D341Med (cell line): ENCODE data around the gene NADK.
A peak's percentile ranks its signal among the peaks of the same experiment; 100 is the strongest.

Experiments
- DNase-seq: peaks from one replicate; pipeline ENCODE4 v3.0.0; 2012; ENCODE audit warnings: low spot score

The NADK gene

GRCh38 chr1:1777950-1778662 is at the start of gene NADK:
Gene NADK (minus strand): TSS chr1:1778470. CDS start chr1:1765406, 13,064 bp downstream.
- DNase-seq, result peak; percentile 97

- DNase-seq, result no peak
Measured at GRCh38 chr1:1827089-1827848, 49.0 kb upstream of the NADK start.

GRCh38 chr1:1826356-1827088 is 48.3 kb upstream of the NADK start:
- no peak for DNase-seq

GRCh38 chr1:1825217-1825616 is 46.9 kb upstream of the NADK start:
- no peak for DNase-seq

GRCh38 chr1:1819762-1820161 is 41.5 kb upstream of the NADK start:
- DNase-seq, result no peak

DNA sequence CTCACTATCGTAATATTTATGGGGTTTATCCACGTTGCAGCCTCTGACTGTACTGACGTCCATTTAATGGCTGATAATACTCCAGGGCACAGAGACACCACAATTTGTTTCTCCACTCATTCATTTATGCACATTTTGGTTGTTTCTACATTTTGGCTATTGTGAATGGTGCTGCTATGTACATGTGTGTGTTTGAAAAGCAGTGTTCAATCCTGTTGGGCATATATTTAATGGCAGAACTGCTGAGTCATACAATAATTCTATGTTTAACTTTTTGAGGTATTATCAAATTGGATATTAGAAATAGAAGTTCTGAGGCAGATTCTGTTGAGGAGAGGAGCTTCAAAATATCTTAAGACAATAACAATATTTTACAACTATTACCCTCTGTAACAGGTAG is 39.0 kb upstream of the NADK start:
- no peak for DNase-seq

DNA sequence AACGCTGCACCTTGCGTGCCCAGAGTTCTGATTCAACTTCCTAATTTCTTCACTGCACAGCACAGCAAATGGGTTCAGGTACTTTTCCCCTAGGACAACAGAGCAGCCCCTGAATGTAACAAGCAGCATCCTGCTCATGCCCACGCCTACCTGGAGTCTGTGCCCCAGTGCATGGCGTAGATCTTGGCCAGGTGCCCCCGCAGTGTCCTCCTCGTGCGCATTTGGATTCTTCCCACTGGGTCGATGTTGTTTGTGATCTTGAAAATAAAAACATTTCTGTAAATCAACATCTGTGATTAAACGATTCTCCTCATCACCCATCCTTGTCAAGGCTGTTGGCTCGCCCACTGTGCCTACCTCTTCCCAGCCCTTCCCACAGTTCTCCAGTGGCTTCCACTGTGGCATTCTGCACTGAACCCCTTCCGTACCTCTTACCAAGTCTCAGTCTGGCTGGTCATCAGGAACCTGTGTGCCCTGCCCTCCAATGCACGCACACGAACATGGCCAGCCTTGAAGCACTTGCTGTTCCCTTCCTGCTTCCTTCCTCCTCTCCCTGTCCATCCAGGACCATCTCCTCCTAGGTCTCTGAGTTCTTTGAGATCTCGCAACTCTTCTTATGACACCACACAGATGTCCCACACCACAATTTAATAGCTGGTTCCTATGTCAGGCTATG is 37.5 kb upstream of the NADK start:
- no peak for DNase-seq

DNA sequence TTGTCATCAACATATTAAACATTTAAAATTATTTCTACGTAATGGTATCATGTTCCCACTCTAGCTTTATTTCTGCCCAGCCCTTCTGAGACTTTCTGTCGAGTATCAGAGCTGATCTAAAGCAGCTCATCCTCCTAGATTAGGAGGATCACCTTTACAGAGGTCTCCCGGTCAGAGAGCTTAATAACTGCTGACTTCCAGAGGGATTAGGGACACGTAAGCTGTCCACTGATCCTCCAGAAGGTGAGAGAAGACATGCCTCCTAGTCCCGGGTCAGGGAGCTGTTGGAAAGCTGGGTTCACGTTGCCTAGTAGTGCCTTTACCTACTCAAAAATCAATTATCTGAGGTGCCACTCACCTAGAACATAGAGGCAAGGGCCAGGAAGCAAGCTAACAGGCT is 31.2 kb upstream of the NADK start:
- no peak for DNase-seq

GRCh38 chr1:1808206-1808605 is 29.9 kb upstream of the NADK start:
- no peak for DNase-seq

GRCh38 chr1:1806890-1807289 is 28.6 kb upstream of the NADK start:
- no peak for DNase-seq

DNA sequence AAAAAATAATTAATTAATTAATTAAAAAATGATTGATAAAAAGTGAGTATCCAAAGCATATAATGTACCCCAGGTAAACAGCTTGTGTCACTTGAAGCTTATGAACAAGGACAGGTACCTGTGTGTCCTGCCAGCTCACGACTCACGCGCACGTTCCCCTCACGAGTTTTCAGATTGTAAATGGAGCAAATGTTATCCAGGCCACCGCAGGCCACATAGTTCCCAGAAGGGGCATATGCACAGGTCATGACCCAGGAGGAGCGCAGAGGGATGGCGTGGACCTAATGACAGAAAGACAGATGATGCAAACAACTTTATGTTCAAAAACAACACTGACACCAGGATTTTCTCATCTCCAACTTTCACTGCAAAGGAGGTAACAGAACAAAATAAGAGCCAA is 26.0 kb upstream of the NADK start:
- no peak for DNase-seq

DNA sequence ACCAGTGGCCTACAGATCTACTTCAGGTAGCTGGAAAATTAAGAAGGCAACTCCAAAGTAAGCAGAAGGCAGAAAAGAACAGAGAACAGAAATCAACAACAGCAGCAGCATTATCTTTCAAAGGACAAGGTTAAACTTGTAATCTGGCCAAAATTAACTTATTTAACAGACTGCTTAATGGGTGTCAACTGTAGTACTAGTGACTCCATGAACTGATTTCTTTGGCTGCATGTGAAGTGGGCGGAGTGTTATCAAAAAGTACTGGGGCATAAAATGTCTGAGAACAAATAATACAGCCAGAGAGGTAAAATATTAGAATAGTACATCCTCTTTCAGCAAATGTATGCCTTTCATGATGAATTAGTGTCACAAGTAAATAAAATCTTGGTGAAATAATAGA is 24.6 kb upstream of the NADK start:
- no peak for DNase-seq

GRCh38 chr1:1799716-1800115 is 21.4 kb upstream of the NADK start:
- DNase-seq, result no peak

- no peak for DNase-seq
Measured at GRCh38 chr1:1797731-1798341, 19.6 kb upstream of the NADK start.

DNA sequence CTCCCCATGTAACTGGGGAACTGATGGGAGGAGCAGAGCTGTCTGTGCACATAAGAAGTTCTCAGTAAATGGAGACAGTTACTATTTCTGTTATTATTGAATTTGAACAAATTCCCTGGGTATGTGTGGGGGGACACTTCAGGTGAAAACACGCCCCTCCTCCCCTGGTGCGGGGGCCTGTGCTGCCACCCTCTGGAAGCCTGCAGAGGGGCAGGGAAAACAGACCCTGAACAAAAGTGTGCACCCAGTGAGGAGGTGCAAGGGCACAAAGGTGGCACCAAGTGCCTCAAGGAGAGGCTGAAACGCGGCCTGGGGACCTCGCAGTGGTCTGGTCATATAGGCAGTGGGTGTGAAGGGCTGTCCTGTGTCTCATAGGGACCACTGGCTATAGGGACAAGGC is 18.2 kb upstream of the NADK start:
- DNase-seq, result no peak

- no peak for DNase-seq
Measured at GRCh38 chr1:1794999-1795398, 16.7 kb upstream of the NADK start.

GRCh38 chr1:1793481-1794244 is 15.4 kb upstream of the NADK start:
- no peak for DNase-seq

DNA sequence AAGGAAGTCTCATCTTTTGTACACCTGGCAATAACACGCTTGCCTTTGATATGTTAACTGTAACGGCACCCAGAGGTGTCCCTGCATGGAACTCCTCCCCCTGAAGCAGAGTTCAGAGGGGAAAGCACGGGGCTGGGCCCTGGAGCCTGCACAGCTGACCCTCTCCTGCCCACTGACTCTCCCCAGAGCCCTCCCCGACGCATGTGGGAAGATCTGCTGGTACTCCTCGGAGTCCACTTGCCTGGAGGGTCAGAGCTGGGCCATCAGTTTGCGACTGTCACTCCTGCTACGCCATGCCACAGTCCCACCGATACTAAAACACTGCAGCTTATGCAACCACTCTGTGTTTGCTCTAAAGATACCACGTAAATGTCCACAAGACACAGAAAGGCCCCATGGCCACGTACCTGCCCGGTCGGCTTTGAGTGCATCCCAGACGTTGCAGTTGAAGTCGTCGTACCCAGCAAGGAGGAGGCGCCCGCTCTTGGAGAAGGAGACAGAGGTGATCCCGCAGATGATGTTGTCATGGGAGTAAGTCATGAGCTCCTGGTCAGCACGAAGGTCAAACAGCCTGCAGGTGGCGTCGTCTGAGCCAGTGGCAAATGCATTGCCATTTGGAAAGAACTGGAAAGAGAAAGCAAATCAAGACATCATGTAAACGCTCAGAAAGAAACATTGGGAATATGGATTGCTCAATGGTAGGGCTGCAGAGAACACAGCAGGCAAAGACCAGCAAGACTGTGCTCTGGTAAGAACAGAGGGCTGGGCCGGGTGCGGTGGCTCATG is 10.6 kb upstream of the NADK start:
- peak; percentile 59 for DNase-seq

GRCh38 chr1:1788136-1788535 is 9.9 kb upstream of the NADK start:
- DNase-seq, result peak; percentile 32

DNA sequence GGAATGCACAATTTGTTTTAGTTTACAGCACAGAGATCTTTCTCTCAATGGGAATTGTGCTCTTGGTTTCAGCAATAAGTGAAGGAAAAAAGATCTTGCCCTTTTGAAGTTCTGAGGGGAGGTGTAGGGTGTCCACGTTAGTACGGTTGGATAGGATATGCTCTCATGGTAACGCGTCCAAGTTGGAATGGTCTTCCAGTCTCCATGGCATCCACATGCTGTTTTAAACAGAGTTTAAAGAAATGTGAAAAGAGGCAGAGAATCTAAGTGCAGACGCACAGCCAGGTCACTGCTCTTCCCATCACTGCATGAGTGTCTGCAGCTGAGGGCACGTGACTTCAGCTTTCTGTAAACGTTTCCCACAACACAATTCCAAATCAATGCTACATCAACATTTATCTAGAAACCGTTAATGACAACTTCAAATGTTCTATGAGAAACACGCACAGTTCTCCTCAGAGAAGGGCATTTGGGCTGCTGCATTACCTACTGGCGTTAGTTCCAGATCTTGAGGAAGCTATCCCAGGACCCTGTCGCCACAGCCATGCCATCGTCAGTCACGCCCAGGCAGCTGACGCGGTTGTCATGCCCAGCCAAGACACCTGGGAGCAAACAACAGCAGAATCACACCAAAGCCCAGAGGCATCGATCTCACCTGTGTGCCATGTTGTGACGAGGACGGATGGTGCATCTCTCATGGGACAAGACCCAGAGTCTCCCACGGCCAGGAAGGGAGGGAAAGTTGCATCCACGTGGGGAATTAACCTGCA is 8.8 kb upstream of the NADK start:
- DNase-seq, result no peak
